Medulla oblongata (tissue), 1 donor: ENCODE data around the gene YTHDF1.
"Not testable (repeated sequence)": the region's sequence is repeated elsewhere in the genome, so short reads cannot be mapped to it uniquely, and the experiment has no call there.

Source experiments
- DNase-seq: peaks from one replicate; pipeline ENCODE4 v3.0.0-alpha.2; 2015; ENCODE audit errors: extremely low spot score

Gene YTHDF1

DNA sequence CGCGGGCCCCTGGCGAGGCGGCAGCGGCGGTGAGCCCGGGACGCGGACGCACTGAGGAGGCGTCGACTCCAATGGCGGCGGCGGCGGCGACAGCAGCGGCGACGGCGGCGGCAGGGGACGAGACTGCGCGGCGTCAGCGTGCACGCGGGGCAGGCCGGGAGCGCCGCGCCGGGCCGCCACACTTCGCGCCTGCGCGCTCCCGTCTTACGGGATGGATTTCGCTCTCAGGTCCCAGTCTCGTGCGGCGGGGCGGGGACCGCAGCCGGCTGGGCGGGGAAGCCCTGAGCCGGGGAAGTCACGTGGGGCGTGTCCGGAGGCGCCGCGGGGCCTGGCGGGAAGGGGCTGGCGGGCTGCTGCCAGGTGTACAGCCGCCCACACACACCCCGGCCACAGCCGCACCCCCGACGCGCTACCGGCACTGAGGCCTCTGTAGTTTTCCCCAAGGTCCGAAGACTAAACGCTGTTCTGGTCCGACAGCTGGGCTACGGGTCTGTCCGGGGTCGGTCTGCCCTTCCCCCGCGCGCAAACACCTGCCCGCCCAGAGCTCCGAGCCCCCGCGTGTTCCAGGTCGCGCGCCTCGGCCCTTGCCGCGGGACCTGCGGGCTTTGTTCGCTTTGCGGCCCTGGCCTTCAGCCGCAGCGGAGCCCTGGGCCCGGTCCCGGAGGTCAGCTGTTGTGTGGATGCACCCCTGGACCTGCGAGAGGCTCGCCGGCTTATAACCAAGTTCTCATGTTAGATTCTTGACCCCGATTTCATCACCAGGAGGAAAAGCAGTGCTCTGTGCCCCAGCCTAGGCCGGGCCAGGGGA, at the start of gene YTHDF1:
Gene YTHDF1, minus strand, starts transcription at position 91 of the 808 bp plus-strand sequence. CDS start 239 bp downstream, outside the sequence.
- peak; percentile 97 for DNase-seq

DNA sequence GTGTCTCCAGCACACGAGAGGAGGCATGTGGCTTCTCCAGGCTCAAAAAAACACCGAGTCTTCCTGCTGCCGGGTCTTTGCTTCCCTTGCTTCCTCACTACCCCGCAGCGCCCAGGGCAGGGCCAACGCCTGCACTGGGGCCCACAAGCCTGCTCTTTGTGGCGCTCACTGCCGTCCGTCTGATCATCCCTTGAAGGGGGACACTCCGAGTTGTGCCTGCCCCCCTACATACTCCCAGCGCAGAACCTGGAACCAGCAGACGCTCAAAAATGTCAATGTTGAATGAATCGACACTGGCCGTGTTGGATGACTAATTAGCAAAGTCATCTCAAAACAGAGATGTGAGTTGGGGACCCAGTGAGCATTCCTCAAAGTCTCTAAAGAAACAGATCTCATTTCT, 48.6 kb upstream of the YTHDF1 start:
- DNase-seq: no peak

DNA sequence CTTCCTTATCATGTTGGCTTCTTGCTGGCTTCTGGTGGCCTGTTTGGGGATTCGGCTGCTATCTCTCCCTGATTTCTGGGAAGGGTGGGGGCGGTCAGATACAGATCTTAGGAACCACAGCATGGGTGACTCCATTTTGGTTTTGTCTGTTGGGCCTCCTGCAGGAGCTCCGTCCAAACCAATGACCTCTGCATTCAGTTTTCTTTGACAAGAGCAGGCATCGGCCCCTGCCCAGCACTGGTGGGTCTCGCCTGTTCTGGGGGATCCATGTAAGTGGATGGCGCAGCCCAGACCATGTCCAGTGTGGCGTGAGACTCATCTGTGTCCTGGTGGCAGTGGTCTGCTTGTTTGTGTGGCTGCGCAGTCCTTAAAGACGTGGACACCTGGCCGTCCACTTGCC, 48.1 kb upstream of the YTHDF1 start:
- DNase-seq: no peak

DNA sequence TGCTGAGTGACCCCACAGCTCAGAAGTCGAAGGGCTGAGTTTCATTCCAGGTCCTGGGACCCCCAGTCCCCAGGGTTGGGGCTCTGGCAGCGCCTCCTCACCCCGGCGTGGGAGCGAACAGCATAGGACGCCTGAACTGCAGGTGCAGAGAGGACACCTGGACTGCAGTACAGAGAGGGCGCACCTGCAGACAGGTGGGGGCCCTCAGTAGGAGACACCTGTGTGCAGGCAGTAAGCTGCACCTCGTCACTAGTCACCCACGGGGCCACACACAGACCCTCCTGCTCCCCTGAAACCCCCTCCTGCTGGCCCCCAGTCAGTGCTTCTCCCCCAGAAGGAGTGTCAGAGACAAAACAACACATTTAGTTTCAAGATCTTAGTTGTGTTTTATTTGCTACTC, 46.9 kb upstream of the YTHDF1 start:
- DNase-seq: no peak

DNA sequence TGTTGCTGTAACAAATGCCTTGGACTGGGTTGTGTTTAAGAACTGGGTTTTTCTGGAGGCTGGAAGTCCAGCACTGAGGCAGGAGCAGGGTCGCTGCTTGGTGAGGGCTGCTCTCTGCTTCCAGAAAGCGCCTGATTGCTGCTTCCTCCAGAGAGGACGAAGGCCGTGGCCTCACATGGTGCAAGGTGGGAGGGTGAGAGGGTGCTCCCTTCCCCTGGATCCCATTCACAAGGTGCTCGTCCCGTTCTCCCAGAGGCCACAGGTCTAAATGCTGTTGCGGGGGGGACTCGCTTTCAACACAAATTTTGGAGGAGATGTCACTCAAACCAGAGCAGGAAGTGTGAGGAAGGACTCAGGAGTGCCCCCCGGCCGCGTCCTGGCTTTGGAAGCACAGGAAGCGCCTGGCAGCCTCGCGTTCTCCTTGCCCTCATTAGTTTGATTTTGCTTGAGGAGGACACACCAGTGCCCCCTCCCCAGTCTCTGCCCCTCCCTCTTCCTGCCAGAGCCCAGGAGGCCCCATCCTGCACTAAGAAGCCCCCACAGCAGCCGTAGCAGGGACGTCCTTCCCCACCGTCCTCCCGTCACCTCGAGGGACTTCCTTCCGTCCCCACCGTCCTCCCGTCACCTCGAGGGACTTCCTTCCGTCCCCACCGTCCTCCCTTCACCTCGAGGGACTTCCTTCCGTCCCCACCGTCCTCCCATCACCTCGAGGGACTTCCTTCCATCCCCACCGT, 46.0 kb upstream of the YTHDF1 start:
- no peak for DNase-seq

DNA sequence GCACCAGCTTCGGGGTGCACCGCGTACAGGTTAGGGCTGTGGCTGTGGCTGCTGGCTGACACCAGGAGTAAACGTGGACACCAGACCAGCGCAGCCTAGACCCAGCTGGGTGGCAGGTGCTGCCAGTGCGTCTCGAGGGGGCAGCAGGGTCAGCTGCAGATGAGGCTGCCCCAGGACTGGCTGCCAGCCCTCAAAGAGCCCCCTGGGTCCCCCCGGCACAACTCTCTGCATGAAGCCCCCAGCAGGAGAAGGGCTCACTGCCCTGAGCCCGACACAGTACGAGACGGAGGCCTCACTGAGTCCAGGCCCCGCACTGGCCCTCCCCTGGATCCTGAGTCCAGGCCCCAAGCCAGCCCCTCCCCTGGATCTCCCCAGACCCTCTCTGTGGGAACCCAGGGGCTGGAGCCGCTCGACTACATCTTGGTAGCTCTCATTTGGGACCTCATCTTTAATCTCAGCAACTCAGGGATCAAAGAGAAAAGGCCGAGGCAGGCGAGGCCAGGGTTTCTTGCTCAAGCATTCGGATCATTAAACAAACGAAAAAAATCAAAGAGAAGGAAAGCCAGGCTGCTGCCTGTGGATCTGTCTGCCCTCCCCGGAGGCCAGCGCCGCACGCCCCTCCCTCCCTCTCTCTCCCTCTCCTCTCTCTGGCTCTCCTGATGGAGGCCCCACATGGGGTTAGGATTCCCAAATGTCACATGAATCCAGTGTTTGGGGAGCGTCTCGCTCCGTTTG, 45.3 kb upstream of the YTHDF1 start:
- no peak for DNase-seq

DNA sequence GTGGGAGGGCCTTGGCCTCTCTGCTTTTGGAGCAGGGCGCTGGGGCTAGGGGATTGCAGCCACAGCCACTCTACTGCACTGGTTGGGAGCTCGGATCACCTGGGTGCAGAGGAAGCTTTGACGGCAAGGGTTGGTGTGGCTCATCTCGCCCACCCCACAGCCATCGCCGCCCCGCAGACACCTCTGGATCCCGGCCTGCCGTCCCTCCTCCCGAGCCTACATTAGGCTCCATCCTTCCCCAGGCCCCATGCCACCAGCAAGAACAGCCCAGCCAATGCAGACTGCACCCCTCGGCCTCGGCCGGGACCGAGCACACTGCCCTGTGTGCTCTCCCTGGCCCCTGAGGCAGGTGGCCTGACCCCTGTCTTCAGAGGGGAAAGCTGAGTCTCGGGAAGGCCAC, 44.6 kb upstream of the YTHDF1 start:
- no peak for DNase-seq

DNA sequence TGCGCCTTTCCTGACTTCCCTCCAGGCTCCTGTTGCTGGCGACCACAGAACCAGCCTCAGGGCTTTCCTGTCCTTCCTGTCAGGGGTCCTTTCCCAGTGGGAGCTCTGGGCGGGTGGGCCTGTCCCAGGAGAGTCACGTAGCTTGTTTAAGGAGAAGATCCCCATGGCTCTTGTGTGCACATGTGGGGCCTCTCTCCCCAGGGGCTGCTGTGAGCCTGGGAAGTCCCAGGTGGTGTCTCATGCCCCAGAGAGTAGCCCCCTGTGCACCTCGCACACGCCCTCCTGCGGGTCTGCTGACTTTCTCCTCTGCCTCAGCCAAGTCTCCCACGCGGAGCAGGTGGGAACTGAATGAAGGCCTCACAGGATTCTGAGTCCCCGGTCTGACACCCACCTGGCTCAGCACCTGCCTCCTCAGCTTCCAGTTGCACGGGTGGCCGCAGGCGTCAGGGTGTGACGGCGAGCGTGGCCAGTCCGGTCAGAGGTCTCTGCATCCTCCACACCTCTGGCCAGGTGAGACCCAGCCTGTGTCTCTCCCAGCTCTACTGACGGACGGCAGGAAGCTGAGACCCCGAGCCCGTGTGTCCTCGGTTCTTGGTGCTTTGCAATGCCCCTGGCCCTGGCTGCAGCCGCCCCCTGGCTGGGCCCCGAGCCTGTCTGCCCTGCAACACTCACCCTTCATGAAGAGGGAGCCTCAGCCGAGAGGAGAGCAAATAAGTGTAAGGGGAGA, 44.0 kb upstream of the YTHDF1 start:
- DNase-seq: no peak

DNA sequence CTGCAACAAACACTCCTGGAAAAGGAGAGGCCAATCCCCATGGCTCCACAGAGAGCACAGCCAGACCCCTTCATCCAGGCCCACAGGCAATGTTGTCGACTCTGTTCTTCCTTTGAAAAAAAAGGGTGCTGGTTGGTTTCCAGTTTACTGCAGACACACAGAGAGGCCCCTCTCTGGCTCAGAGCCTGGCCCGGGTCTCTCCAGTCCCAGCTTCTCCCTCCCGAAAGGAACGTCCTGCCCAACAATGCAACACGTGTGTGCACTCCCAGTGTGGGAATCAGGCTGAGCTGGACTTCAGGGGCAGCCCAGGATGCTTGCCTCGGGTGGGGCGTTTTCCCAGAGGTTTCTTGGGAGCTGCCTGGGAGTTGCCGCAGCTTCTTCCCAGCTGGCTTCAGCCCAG, 42.9 kb upstream of the YTHDF1 start:
- DNase-seq: no peak

DNA sequence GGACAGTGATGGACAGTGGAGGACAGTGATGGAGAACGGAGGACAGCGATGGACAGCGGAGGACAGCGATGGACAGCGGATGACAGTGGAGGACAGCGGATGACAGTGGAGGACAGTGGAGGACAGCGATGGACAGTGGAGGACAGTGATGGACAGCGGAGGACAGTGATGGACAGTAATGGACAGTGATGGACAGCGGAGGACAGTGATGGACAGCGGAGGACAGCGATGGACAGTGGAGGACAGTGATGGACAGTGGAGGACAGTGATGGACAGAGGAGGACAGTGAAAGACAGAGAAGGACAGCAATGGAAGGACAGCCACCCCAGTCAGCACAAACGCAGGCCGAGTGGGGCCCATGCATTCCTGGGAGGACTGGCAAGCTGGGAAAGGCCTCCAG, 41.7 kb upstream of the YTHDF1 start:
- no peak for DNase-seq

DNA sequence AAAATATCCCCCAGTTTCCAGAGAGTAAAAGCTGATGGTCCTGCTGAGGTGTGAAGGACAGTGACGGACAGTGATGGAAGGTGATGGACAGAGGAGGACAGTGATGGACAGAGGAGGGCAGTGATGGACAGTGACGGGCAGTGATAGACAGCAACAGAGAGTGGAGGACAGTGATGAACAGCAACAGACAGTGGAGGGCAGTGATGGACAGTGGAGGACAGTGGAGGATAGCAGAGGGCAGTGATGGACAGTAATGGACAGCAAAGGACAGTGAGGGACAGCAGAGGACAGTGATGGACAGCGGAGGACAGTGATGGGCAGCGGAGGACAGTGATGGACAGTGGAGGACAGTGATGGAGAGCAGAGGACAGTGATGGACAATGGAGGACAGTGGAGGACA, 41.0 kb upstream of the YTHDF1 start:
- DNase-seq: no peak

DNA sequence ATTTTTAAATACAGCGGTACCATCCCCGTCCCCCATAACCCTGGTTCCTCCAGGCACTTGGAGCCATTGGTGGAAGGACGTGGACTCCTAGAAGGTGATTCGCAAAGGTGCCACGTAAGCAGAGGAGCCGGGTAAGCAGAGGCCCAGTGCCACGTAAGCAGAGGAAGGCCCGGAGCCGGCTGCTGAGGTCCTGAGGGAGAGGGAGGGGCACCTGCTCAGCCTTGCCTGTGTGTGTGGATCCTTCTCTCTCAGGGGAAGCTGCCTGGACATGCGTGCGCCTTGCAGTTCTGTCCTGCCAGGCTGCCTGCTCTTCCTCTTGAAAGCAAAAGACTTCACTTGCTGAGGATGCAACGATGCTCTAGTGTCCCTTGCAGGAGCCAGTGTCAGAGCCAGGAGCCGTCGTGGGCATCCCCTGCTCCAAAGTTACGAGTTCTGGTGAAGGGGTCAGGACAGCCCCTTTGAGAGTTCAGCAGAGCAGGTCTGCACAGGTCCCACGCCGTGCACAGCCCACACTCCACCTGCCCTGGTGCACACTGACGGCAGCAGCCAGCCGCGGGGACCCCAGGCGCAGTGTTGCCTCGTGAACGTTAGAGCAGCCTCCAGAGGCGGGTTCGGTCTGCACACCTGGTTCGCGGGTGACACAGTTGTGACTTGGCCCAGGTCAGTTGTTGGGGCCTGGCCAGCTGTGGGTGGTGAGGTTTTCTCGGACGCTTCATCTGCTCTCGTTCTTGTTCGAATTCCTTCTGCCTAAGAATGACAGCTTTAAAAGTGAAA, 40.2 kb upstream of the YTHDF1 start:
- DNase-seq: no peak

DNA sequence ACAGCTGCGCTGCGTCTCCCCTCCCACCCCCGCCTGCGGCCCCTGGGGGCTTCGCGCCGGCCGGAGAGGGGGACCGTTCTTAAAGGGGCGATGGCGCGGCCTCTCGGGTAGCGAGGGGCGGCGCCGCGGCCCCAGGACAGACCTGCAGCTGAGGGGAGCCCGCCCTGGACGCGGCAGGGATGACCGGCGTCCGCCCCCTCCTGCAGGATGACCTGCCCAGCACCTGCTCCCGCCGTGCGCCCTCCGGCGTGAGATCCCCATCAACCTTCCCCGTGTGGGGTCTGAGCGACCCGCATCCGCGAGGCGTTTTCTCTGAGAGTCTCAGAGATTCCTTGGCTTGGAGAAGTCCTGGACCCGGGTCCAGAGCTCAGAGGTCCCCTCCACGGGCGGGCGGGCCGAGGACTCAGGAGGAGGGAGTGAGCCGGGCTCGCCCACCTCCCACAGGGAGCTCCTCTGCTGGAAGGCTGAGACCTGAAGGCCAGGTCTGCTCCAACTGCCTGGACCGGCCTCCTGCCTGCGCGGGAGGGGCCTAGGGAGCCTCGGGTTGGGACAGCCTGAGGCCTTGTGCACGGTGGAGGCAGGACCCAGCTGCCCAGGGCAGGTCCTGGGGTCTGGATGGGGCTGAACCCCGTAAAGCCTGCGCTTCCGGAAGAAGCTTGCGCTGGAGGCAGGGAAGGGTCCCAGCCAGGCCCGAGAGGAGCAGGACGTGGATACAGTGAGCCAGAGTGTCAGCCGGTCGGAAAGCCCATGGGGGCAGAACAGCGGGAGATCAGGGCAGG, 38.9 kb upstream of the YTHDF1 start:
- no peak for DNase-seq

DNA sequence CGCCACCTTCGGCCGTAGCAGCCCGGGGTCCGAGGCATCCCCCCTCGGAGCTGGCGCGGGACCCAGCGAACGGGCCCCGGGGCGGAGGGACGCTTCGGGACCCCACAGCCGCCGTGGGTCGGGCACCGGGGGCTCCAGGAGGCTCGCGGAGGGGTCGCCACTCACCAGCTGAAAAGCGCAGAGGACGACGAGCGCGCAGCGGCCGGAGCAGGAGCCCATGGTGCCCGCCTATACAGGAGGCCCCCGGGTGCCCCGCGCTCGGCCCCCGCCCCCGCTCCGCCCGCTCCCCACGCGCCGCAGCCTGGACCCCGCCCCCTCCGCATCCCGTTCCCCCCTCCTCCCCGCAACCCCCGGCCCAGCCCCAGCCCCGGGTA, 38.3 kb upstream of the YTHDF1 start, which contains the start of gene NKAIN4:
Gene NKAIN4, minus strand, starts transcription at position 232 of the 374 bp plus-strand sequence. Its CDS starts 13 bp downstream, at position 219.
- DNase-seq: no peak

DNA sequence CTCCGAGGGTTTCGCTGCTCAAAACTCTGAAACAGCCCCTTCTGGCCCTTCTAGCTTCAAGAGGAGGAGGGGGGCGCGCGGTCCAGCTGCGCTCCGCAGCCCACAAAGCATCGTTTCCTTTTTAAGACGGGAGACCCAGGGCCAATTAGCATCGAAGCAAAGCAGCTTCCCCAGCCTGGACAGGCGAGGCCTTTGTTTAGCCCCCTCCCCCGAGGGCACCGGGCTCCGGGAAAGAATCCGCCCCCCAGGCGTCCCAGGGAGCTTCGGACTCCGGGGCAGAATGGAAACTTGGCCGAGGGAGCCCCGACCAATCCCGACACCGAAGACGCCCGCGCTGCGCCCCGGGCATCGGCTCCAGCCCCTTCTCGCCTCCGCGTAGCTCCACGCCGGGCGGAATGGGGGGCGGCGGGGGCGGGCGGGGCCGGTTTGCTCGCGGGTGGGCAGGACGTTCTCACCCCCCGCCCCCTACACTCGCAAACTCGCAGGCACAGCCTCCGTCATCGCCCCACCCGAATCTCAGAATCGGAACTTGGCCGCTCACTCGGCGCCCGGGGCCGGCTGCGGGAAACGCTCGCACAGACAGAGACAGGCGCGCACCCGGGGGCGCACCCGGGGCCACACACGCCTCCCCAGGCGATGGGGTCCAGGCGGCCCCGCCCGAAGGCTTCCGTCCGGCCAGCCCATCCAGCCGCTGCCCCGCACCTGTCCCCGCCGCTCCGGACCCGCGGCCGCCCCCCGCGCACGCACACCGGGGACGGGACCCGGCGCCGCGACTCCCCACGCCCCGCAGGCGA, 37.7 kb upstream of the YTHDF1 start:
- DNase-seq: no peak

DNA sequence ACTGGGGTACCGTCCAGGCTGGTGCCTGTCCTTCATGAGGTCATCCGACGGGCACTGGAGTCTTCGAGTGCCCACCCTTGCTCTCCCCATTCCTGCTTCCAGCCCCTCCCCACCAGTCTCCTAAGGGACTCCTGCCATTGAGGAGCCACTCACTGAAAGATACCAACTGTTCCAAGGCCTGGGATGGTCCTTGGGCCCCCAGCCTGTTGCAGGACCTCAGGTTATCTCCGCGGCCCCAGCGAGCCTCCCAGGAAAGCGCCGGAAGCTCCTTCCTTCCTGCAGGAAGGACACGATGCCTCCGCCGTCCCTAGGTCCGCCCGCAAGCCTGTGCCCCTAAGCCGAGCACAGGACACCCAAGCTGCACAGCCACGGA, 37.1 kb upstream of the YTHDF1 start:
- DNase-seq: no peak

DNA sequence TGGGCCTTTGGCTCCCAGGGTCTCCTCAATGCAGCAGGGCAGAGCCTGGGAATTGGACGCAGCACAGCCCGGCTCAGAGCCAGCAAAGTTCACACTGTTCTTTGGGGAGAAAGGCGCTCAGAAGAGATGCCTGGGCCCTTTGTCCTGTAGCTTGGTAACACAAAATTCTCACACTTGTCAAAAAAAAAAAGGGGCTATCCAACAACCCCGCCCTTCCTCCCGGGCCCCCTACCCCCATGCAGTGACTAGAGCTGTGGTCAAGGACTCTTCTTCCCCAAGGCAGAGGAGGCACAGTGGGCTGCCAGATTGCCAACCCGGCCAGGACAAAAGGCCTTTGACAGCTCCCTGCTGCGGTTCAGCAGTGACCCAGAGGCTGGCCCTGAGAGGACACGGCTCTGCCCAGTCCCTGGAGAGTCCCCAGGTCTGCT, 36.4 kb upstream of the YTHDF1 start:
- DNase-seq: peak; percentile 76

DNA sequence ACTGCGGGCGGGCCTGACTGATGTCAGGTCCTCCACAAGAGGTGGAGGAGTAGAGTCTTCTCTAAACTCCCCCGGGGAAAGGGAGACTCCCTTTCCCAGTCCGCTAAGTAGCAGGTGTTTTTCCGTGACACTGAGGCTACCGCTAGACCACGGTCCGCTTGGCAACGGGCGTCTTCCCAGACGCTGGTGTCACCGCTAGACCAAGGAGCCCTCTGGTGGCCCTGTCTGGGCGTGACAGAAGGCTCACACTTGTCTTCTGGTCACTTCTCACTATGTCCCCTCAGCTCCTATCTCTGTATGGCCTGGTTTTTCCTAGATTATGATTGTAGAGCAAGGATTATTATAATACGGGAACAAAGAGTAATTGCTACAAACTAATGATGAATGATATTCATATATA, 35.4 kb upstream of the YTHDF1 start:
- DNase-seq: not testable (repeated sequence)

DNA sequence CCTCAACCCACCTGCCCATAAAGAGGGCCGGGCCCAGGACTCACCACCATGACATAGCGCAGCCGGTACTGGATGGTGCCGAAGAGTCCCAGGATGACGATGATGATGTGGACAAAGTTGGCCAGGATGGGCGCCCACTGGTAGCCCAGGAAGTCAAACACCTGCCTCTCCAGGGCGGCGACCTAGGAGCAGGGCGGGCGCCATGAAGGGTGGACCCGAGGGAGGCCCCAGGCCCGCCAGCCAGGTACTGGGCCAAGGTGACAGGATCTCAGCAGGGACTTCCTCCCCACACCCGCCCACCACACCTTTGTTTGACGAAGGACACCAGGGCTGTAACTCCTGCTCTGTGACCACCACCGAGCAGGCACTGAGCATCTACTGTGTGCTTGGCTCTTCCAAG, 34.0 kb upstream of the YTHDF1 start:
- DNase-seq: no peak
